Superior temporal gyrus (tissue), 1 donor: ENCODE measurements around the gene JAKMIP2.
"Not testable (repeated sequence)": the region's sequence is repeated elsewhere in the genome, so short reads cannot be mapped to it uniquely, and the experiment has no call there.

Experiments
- DNase-seq: peaks from one replicate; pipeline ENCODE4 v3.0.0-alpha.2; 2016; ENCODE audit errors: extremely low spot score

The JAKMIP2 gene

GRCh38 chr5:147782110-147783028 is at the start of gene JAKMIP2:
Gene JAKMIP2 (minus strand): TSS chr5:147782728. CDS start chr5:147671806, 110,922 bp downstream.
- DNase-seq: peak; percentile 95

DNA sequence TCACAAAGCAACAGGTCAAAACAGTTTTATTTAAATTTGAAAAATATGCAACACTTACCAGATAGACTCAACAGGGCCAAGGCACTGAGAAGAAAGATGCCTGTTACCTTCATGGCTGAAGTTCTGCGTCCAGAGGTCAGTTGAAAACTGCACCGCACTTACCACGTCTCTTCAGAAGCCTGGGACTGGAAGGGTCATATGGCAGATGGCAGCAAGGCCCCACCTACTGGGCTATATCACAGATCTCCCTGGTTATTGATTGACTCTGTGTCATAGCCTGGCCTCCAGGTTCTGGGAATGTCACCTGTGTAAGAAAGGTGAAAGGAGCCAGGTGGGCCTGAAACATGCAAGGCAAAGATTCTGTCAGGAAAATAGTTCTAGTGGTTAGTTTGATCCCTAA is 48.9 kb upstream of the JAKMIP2 start, which contains the start of gene SPINK1:
TSS of gene SPINK1 (minus strand) at position 207 of the 400 bp plus-strand sequence. CDS start at position 113, 94 bp downstream.
- no peak for DNase-seq

DNA sequence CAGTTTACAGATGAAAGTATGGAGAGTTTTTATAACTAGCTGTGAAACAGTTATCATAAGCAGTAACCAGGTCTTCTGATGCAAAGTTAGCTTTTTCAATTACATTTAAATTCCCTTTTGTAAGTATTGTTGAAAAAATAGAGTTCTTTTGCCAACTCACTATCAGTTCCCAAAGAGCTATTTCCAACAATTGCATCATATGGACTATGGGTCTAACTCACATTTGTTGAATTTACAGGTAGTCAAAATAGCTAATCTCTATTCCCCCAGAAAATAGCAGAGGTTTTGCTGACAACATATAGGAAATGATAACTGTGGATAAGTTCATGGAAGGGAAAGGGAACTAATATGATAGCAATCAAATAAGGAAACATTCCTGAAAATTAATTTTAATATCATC is 47.5 kb upstream of the JAKMIP2 start:
- no peak for DNase-seq

DNA sequence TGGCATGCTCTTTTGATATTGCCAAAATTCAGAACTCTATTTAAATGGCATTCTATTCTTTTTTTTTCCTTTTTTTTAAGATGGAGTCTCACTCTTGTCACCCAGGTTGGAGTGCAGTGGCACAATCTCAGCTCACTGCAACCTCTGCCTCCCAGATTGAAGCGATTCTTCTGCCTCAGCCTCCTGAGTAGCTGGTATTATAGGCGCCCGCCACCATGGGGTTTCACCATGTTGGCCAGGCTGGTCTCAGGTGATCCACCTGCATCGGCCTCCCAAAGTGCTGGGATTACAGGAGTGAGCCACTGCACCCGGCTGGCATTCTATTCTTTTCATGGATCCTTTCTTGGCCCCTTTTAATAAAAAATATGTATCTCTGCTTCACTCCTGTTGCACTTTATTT is 44.5 kb upstream of the JAKMIP2 start:
- not testable (repeated sequence) for DNase-seq

GRCh38 chr5:147826361-147826760 is 43.8 kb upstream of the JAKMIP2 start:
- DNase-seq: no peak

DNA sequence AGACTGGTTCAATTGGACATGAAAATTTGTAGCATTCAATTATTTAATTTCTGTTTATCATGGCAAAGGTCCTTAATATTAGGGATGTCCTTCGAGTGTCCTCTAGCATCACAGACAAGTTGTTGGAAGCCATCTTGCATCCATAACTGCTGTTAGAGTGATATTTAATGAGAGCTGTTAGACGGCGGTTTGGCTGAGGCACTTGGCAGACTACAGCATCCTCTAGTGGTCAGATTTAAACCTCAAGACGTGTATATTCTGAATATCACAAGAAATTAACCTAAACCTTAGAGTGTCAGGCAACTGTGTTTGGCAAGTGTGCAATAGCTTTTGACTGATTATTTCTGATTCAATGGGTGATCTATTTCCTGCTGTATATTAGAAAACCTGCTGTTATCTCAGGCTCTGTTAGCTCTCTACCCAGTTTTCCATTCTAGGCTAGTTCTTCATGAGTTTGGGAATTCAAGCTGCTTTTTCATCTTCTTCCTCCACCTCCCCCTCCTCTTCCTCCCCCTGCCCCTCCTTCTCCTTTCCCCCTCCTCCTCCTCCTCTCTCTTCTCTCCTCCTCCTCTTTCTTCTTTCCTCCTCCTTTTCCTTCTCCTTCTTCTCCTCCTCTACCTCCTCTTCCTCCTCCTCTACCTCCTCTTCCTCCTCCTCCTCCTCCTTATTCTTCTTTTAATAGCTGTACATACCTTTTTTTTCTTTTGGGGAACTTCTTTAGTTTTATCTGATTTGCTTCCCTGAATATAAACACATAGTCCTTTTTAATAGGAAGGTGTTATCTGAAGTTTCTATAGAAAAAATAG is 40.4 kb upstream of the JAKMIP2 start:
- DNase-seq: peak; percentile 93

DNA sequence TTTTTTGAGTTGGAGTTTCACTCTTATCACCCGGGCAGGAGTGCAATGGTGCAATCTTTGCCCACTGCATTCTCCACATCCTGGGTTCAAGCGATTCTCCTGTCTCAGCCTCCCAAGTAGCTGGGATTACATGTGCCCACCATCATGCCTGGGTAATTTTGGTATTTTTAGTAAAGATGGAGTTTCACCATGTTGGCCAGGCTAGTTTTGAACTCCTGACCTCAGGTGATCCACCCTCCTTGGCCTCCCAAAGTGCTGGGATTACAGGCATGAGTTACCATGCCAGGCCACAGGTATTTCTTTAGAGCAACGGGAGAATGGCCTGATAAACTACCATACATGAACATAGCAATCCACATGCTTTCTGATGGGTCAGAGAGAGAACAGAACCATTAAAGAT is 39.7 kb upstream of the JAKMIP2 start:
- DNase-seq: not testable (repeated sequence)

DNA sequence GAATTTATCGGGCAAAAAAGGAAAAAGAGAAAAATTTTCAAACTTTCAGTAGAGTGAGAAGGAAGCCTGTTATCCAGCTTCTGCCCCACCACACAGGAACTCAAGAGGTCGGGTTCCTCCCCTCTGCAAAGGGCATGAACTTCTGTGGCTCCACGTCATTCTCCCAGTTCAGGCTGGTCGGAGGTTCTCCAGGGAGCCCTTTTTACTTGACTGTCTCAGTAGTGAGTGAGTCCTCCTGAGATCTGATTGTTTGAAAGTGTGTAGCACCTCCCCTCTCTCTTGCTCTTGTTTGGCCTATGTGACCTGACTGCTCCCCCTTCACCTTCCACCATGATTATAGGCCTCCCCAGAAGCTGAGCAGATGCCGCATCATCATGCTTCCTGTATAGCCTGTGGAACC is 39.2 kb upstream of the JAKMIP2 start:
- DNase-seq: no peak

DNA sequence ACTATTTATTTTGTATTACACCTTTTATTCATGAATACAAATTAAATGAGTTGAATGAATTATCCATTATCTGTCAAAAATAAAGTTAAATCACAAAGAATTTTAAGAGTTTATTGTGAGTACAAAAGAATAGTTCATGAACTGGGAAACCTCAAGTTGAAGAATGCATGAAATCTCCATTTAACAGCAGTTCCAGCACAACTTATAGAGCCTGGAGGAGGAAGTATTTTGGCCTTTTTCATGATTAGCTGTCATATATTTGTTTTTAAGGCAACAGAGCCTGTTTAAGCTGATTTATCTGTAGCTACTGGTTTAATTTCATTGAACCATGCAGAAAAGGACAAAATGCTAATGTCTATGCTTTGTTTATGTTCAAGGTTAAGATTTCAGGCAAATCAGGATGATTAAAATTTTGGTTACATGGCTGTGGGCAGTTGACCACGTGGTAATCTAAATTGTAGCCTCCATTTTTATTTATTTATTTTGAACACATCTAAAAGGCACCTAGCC is 36.8 kb upstream of the JAKMIP2 start:
- no peak for DNase-seq

- no peak for DNase-seq
Measured at GRCh38 chr5:147818290-147818689, 35.8 kb upstream of the JAKMIP2 start.

DNA sequence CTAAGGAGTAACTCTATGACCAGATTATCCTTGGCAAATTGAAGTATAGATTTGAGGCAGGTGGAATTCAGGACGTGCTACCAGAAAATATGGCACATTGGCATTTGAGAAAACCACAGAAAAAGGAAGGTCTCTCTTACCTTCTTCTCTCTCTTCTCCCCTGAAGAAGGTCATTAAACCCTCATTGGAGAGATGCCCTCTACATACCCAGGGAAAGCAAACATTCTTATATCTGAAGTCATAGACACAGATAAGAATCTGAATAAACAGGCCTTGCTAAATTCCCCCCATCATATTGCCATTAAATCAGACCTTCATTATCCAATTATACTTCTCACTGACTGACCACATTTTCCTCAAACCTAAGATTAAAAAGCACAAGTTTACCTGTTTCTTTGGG is 31.2 kb upstream of the JAKMIP2 start:
- DNase-seq: no peak

DNA sequence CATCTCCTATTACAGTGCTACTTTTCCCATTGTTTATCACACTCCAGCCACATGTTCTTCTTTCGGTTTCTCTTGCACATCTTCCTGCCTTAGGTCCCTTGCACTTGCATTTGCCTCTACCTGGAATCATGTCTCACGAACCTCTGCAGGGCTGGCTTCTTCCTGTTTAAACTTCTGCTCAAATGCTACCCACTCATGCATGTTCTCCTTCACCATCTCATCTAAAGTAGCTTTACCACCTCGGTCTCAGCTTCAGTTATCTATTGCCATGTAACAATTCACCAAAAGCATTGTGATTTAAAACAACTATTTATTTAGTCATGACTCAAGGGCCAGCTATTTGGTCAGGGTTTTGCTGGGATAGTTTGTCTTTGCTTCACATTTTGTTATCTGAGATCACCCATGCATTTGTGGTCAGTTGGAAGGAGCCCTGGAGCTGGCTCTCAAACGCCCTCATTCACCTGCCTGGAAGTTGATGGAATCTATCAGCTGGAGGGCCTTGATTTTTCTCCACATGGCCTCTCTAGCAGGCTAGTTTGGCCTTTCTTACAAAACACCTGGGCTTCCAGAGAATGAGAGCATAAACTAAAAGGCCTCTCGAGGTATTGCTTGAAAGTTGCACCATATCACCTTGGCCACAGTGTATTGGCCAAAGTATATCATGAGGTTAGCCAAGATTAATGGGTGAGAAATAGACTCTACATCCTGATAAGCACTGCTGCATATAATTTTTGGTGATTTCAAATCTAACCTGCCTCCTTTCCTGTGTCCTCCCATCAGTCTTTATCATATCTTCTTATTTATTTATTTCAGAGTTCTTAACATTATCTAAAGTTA is 27.5 kb upstream of the JAKMIP2 start:
- DNase-seq: no peak

GRCh38 chr5:147805030-147805454 is 22.5 kb upstream of the JAKMIP2 start:
- DNase-seq: no peak

GRCh38 chr5:147804334-147804733 is 21.8 kb upstream of the JAKMIP2 start:
- DNase-seq: no peak

DNA sequence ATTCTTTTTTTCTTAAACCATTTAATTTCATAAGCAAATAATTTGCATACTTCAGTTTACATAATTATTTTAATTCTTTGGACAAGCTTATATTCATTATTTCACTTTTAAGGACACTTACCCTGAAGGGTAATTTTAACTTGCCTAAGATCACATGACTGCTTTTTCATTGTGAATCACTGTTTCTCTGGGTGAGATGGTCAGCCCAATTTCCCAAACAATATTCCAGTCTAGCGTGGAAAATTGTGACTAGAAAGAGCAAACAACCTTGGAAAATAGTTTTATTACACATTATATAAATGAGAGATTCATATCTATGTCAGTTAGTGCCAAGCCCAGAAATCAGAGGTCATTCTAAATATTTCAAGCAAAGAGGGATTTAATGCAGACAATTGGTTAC is 21.4 kb upstream of the JAKMIP2 start:
- DNase-seq: no peak

DNA sequence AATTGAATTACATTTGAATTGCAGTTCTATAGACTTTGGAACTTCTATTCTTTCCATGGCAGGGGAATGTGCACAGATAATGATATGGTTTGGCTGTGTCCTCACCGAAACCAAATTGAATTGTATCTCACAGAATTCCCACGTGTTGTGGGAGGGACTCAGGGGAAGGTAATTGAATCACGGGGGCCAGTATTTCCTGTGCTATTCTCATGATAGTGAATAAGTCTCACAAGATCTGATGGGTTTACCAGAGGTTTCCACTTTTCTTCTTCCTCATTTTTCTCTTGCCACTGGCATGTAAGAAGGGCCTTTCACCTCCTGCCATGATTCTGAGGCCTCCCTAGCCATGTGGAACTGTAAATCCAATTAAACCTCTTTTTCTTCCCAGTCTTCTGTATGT is 20.6 kb upstream of the JAKMIP2 start:
- not testable (repeated sequence) for DNase-seq

GRCh38 chr5:147801461-147801860 is 18.9 kb upstream of the JAKMIP2 start:
- DNase-seq: no peak

DNA sequence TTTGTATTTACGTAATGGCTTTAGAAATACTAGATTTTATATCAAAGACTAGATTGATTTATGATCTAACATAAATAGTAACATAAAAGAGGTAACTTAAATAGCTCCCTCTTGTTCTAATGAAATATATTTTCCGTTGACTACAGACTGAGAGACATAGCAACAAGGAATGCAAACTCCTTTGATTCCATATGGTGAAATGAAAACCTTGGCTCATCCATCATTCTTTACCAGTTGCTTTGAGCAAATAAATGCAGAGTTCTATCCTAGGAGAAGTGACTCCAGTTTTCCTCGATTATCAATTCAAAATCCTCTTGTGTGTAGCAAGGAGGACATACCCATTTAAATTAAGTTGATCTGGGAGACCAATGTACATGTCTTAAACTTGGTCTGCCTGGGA is 18.0 kb upstream of the JAKMIP2 start:
- no peak for DNase-seq

- DNase-seq: no peak
Measured at GRCh38 chr5:147796556-147797308, 14.2 kb upstream of the JAKMIP2 start.

DNA sequence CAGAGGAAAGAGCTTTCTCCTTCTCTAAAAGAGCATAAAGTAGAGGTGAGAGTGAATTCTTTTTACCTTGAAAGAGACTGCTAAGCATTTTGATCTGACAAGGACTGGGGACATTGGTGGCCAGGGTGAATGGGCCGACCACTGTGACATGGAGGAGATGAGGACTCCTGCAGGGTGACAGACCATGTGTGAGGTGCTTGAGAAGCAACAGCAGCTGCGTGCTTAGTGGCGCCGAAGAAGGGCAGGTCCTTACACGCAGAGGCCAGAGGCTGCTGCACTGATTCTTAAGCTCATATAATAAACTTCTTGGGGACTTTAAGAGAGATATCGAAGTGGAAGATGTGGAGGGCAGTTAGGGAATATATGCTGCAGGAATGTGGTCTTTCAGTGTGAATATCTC is 8.7 kb upstream of the JAKMIP2 start:
- no peak for DNase-seq

GRCh38 chr5:147789820-147790219 is 7.3 kb upstream of the JAKMIP2 start:
- no peak for DNase-seq
